Measurements from ENCODE around the gene MOSPD3.
A peak's percentile ranks its signal among the peaks of the same experiment; 100 is the strongest.

DNA sequence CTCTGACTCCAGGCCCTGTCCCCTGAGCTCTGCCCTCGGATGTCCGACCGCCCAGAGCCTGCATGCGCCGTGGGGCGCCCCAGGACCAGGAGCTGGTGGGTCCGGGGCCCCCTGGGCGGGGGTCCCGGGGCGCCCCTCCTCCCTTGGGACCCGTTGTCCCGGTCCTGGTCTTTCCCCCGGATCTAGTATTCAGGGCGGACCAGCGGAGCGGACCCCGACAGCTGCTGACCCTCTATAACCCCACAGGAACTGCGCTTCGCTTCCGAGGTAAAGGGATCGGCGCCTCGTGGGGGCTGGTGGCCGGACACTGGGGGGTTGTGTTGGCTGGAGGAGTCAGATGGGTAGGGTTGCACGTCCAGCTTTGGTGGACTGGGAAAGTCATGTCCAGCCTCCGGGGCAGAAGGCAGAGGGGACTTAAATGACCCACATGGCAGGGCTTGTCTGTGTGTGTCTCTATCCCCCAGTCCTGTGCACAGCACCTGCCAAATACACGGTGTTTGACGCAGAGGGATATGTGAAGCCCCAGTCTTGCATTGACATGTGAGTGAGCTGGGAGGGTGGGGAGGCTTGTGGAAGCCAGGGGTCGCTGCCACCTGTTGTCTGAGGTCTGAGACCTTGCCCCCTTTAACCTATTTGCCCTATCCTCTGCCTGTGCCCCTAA, 520 bp downstream of the MOSPD3 start:
- TF ChIP-seq, protein P1, sequence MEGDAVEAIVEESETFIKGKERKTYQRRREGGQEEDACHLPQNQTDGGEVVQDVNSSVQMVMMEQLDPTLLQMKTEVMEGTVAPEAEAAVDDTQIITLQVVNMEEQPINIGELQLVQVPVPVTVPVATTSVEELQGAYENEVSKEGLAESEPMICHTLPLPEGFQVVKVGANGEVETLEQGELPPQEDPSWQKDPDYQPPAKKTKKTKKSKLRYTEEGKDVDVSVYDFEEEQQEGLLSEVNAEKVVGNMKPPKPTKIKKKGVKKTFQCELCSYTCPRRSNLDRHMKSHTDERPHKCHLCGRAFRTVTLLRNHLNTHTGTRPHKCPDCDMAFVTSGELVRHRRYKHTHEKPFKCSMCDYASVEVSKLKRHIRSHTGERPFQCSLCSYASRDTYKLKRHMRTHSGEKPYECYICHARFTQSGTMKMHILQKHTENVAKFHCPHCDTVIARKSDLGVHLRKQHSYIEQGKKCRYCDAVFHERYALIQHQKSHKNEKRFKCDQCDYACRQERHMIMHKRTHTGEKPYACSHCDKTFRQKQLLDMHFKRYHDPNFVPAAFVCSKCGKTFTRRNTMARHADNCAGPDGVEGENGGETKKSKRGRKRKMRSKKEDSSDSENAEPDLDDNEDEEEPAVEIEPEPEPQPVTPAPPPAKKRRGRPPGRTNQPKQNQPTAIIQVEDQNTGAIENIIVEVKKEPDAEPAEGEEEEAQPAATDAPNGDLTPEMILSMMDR (IDR thresholded peaks at IDR 0.05): peak in 1 of 3 donors; percentile 5
- TF ChIP-seq POLR2A (IDR thresholded peaks at IDR 0.05): no peak
- TF ChIP-seq EP300 (IDR thresholded peaks at IDR 0.05): no peak
